ENCODE results near the gene IKBKE.

DNA sequence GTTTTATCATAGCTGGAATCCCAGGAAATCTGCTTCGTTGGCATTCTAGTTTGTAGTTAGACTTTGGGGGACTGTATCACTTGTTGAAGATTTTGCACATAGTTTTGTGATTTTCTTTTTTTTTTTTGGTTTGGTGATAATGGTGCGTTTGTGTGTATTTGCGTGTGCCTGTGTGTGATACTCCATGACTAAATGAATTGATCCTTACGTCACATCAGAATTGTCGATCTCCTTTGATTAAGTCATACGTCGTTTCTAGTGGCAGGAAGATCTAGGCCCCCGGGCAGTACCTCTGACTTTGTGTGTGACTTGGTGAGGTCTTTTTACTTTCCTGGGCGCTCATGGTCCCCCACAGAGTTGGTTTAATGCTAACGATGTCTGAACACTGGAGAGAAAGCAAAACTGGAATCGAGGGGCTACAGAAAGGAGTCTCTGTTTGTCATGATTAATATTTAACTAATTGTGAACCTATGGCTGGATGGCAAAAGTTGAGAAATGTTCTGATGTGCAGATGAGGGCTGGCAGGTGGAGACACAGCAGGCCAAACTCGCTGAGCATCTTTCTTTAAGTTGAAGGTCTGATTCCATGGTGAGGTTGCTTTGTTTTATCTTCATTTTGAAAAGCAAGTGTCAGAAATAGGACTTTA, 39.5 kb downstream of the IKBKE start:
- TF ChIP-seq SUZ12 (IDR thresholded peaks at IDR 0.05; ENCODE audit: extremely low read depth, insufficient read depth, insufficient read length) = no peak
- no peak for TF ChIP-seq YY1 (IDR thresholded peaks at IDR 0.05; ENCODE audit: insufficient read depth, insufficient read length)
- no peak for TF ChIP-seq ZNF274 (IDR thresholded peaks at IDR 0.05; ENCODE audit: low read depth, low read length)

All from NT2/D1 (cell line).